Activated T-cell treated with anti-CD3 and anti-CD28 coated beads, Interleukin-2, amount 50 U/mL, for 1 hour (primary cell): Measurements from ENCODE around the gene NSD2.

Experiments
- DNase-seq: peaks from one replicate; pipeline ENCODE4 v3.0.0-alpha.2; 2020

Gene NSD2

DNA sequence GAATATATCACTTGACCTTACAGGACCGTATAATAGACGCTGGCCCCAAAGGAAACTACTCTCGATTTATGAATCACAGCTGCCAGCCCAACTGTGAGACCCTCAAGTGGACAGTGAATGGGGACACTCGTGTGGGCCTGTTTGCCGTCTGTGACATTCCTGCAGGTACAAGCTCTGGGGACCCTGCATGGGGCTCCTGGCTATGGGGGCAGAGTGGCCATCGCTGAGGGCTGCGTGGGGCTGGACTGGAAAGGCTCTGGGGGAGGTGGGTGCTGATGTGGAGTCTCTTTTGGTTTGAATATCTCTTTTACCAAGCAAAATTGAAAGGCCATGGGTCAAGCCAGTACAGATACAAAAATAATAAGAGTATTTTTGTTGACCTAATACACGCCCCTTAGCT is 103.6 kb downstream of the NSD2 start:
- no peak for DNase-seq

DNA sequence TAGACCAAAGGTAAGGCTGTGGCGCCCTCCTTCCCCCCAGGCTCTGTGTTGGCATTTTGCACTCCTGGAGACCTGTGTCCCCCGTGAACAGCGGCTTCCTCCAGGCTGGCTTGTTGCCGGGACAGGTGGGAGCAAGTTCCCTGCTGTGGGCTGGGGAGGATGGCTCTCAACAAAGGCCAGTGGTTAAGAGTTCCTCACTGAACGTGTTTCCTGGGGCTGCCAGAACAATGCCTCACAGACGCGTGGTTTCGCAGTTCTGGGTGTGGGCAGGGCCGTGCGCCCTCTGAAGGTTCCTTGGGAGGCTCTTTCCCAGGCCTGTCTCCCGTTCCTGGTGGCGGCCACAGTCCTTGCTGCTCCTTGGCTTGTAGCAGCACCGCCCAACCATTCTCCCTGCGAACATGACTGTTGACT is 104.2 kb downstream of the NSD2 start:
- no peak for DNase-seq

- no peak for DNase-seq
These were observed 104.7 kb downstream of the NSD2 start for GRCh38 chr4:1975880-1976279.

DNA sequence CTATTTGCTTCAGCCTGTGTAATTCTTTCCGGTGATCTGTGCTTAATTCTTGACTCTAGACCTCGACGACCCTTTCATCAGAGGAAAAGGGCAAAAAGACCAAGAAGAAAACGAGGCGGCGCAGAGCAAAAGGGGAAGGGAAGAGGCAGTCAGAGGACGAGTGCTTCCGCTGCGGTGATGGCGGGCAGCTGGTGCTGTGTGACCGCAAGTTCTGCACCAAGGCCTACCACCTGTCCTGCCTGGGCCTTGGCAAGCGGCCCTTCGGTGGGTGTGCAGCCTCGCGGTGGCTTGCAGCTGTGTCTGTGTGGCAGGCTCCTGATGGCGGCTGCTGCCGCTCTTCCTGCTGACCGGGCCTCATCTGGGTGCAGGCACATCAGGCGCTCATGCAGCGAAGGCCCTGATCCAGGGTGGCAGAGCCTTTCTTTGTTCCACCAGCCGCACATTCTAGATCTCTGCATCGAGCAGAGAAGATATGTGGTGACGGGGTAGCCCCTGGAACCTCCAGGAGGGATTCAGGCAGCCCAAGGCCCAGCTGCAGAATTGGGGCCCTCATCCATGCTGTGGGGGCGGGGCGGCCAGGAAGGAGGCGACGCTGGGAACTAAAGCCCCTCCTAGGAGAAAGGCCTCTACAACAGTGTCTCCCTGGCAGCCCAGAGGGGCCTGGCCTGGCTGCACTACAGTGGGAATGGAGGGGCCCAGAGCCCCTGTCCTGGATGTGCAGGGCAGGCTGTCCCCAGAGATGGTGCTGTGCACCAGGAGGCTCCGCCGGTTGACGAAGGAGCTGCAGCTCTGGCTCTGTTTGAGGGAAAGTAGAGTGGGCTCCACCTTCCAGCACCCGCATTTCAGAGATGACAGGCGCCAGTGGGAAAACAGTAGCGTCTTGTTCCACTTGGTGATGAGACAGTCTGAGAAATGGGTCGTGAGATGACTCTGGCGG is 105.5 kb downstream of the NSD2 start:
- no peak for DNase-seq

DNA sequence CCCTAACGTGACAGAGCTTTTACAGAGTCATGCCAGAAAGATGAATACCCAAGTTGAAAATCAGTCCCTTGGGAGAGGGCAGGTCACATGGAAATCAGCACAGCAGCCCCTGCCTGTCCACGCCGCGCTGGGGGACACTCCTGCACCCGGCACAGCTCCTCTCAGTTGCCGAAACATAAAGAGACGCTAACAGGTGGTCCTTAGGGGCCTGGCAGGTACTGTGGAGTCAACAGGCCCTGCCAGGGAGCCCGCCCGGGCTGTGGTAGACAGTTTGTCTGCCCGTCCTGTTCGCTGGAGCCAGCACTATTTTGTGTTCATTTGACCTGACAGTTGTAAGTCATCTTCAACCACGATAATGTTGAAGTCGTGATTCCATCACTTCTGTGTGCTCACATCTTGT is 107.0 kb downstream of the NSD2 start:
- DNase-seq, result no peak

- no peak for DNase-seq
These were observed 107.7 kb downstream of the NSD2 start for GRCh38 chr4:1978741-1979476.

GRCh38 chr4:1979477-1980196 is 108.4 kb downstream of the NSD2 start:
- no peak for DNase-seq

- no peak for DNase-seq
These were observed 109.4 kb downstream of the NSD2 start for GRCh38 chr4:1980561-1981041.

GRCh38 chr4:1981251-1982058 is 110.3 kb downstream of the NSD2 start:
- no peak for DNase-seq

GRCh38 chr4:1982124-1983052 is 111.2 kb downstream of the NSD2 start:
- DNase-seq, result no peak

GRCh38 chr4:1983053-1983845 is 112.1 kb downstream of the NSD2 start:
- no peak for DNase-seq

- no peak for DNase-seq
These were observed 112.7 kb downstream of the NSD2 start for GRCh38 chr4:1983846-1984405.

DNA sequence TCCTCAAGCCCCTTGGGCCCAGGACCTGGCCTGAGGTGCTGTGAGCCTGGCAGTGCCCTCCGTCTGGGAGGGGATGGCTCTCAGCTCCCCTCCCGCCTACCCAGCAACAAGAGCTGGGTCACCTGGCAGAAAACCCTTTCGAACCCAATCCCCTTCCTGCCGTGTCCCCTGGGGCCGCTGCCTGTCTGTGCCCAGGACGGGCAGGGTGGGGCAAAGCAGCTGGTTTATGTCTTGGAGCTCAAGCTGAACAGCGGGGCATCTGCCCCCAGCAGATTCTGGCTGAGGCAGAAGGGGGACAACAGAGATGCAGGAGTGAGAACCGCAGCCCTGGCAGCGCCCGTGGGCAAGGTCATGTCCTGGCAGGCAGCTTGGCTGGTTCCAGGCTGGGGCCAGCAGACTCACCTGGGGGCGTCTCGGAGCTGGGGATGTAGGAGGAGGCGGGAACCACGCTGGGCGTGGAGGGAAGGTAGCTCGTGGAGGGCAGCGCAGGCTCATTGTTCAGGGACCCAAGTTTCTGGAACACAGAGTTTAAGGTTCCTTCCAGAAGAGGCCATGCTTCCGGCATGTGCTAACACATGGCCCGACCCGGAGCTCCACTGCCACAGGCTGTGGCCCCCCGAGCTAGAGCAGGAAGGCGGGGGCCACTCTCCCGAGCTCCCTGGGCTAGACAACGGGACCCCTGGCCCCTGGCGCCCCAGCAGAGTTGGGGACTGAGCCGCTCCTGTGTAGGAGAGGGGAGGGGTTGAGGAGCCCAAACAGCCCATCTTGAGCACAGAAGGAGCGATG is 113.4 kb downstream of the NSD2 start:
- DNase-seq, result no peak

- DNase-seq, result no peak
These were observed 114.1 kb downstream of the NSD2 start for GRCh38 chr4:1985294-1985693.

GRCh38 chr4:1985780-1986577 is 114.8 kb downstream of the NSD2 start:
- DNase-seq, result no peak

DNA sequence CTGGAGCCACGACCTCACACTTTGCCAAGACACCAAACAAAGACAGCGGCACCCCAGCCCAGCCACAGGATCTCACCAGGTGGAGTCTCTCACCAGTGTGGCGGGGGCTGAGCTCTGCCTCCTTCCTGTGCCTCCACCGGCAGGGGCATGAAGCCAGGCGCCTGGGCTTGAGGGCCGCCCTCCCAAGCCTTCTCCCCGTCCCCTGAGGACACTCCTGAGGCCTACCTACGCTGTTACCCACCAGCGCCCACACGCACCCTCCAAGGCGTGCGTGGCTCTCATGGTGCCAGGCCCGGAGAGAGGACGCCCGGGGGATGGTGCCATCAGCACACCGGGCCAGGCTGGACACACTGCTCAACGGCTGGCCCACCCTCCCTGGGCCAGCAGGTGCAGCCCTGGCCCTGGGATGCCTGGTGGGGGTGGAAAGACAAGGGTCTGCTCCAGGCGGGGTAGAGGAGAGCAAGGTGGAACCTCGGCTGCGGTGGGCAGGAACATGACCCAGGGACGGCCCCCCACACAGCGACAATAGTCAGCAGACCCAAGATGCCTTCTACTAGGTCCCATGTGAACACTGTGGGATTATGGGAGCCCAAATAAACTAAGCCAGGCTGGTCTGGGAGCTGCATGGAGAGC is 115.5 kb downstream of the NSD2 start:
- no peak for DNase-seq

- no peak for DNase-seq
These were observed 116.1 kb downstream of the NSD2 start for GRCh38 chr4:1987296-1987695.
